ENCODE measurements around the gene RAD51B.
"Not testable (repeated sequence)": the region's sequence is repeated elsewhere in the genome, so short reads cannot be mapped to it uniquely, and the experiment has no call there.

The RAD51B gene

GRCh38 chr14:68042586-68043210 lies 223.1 kb downstream of the RAD51B start:
- no peak for FAIRE-seq
- DNase-seq (ENCODE audit: extremely low spot score, insufficient read length, low read depth), result no peak

GRCh38 chr14:68043752-68044151 lies 224.2 kb downstream of the RAD51B start:
- DNase-seq (ENCODE audit: extremely low spot score, insufficient read length, low read depth) (no peak), FAIRE-seq (no peak)

GRCh38 chr14:68047906-68048305 lies 228.3 kb downstream of the RAD51B start:
- DNase-seq (ENCODE audit: extremely low spot score, insufficient read length, low read depth), result no peak
- no peak for FAIRE-seq

- not testable (repeated sequence) for FAIRE-seq; DNase-seq (ENCODE audit: extremely low spot score, insufficient read length, low read depth)
Observed at GRCh38 chr14:68048815-68049214, 229.2 kb downstream of the RAD51B start.

- no peak for FAIRE-seq
- DNase-seq (ENCODE audit: extremely low spot score, insufficient read length, low read depth), result no peak
Observed at GRCh38 chr14:68050177-68050576, 230.6 kb downstream of the RAD51B start.

GRCh38 chr14:68051146-68051545 lies 231.6 kb downstream of the RAD51B start:
- FAIRE-seq (no peak), DNase-seq (ENCODE audit: extremely low spot score, insufficient read length, low read depth) (no peak)

GRCh38 chr14:68060198-68060597 lies 240.6 kb downstream of the RAD51B start:
- FAIRE-seq (no peak), DNase-seq (ENCODE audit: extremely low spot score, insufficient read length, low read depth) (no peak)

- DNase-seq (ENCODE audit: extremely low spot score, insufficient read length, low read depth) (no peak), FAIRE-seq (no peak)
Observed at GRCh38 chr14:68062651-68063050, 243.1 kb downstream of the RAD51B start.

GRCh38 chr14:68065322-68065721 lies 245.7 kb downstream of the RAD51B start:
- FAIRE-seq, result no peak
- no peak for DNase-seq (ENCODE audit: extremely low spot score, insufficient read length, low read depth)

- no peak for FAIRE-seq
- no peak for DNase-seq (ENCODE audit: extremely low spot score, insufficient read length, low read depth)
Observed at GRCh38 chr14:68074765-68075381, 255.3 kb downstream of the RAD51B start.

GRCh38 chr14:68075382-68076029 lies 255.9 kb downstream of the RAD51B start:
- no peak for FAIRE-seq
- DNase-seq (ENCODE audit: extremely low spot score, insufficient read length, low read depth), result no peak

GRCh38 chr14:68076451-68076850 lies 256.9 kb downstream of the RAD51B start:
- no peak for FAIRE-seq
- no peak for DNase-seq (ENCODE audit: extremely low spot score, insufficient read length, low read depth)

GRCh38 chr14:68079941-68080697 lies 260.5 kb downstream of the RAD51B start:
- DNase-seq (ENCODE audit: extremely low spot score, insufficient read length, low read depth), result no peak
- FAIRE-seq, result no peak

GRCh38 chr14:68081489-68081888 lies 261.9 kb downstream of the RAD51B start:
- no peak for DNase-seq (ENCODE audit: extremely low spot score, insufficient read length, low read depth)
- FAIRE-seq, result no peak

- DNase-seq (ENCODE audit: extremely low spot score, insufficient read length, low read depth) (no peak), FAIRE-seq (peak; percentile 51)
Observed at GRCh38 chr14:68082698-68083291, 263.2 kb downstream of the RAD51B start.

GRCh38 chr14:68084256-68084655 lies 264.7 kb downstream of the RAD51B start:
- no peak for FAIRE-seq
- no peak for DNase-seq (ENCODE audit: extremely low spot score, insufficient read length, low read depth)

- FAIRE-seq, result no peak
- no peak for DNase-seq (ENCODE audit: extremely low spot score, insufficient read length, low read depth)
Observed at GRCh38 chr14:68085742-68086141, 266.2 kb downstream of the RAD51B start.

- no peak for FAIRE-seq
- no peak for DNase-seq (ENCODE audit: extremely low spot score, insufficient read length, low read depth)
Observed at GRCh38 chr14:68088451-68088854, 268.9 kb downstream of the RAD51B start.

GRCh38 chr14:68089146-68089731 lies 269.7 kb downstream of the RAD51B start:
- no peak for FAIRE-seq

GRCh38 chr14:68094158-68094557 lies 274.6 kb downstream of the RAD51B start:
- FAIRE-seq (no peak), DNase-seq (ENCODE audit: extremely low spot score, insufficient read length, low read depth) (no peak)

More at GRCh38 chr14:68089146-68089731, 269.7 kb downstream of the RAD51B start:
- no peak for DNase-seq (ENCODE audit: extremely low spot score, insufficient read length, low read depth)

All from GM18507 (cell line).